ENCODE results near the gene CFAP99. TPM values are rescaled to one million over a fixed set of nuclear protein-coding genes. Genes with fewer than 3 reads are reported as not detected.

The CFAP99 gene
- total RNA-seq, 1 donor from 2014 or later = not detected

GRCh38 chr4:2469192-2469984 lies 50.6 kb downstream of the CFAP99 start:
- no peak for TF ChIP-seq CTCF (IDR thresholded peaks at IDR 0.05)
- no peak for TF ChIP-seq EZH2phosphoT487 (IDR thresholded peaks at IDR 0.05)
- no peak for TF ChIP-seq EZH2 (IDR thresholded peaks at IDR 0.05)
- peak overlapping the region; percentile 78 for H3K27ac ChIP-seq
- Mint-ChIP-seq H3K9me3 (peaks cover 11% of the 10 kb centered on the region), H3K4me1 (peaks cover 25% of the 10 kb centered on the region), H3K27ac (peak overlapping the region; percentile 78), H3K4me3 (peak overlapping the region; percentile 96), H3K36me3 (peaks cover 34% of the 10 kb centered on the region), H3K27me3 (ENCODE audit: insufficient read depth, low read depth) (peaks cover 9% of the 10 kb centered on the region)
- peak overlapping the region; percentile 84 for H3K4me3 ChIP-seq
- H3K9me3 ChIP-seq (ENCODE audit: low read depth) = no peaks in the 10 kb centered on the region
- H4K20me1 ChIP-seq (ENCODE audit: low read depth) = peaks cover 37% of the 10 kb centered on the region
- H3K27me3 ChIP-seq = no peaks in the 10 kb centered on the region
- peaks cover 16% of the 10 kb centered on the region for H3K36me3 ChIP-seq
- peak; percentile 60 for DNase-seq (ENCODE audit: low spot score)
- peak overlapping the region; percentile 99 for H3K4me2 ChIP-seq
- H2AFZ ChIP-seq (replicated peaks) = no peak overlapping the region
- peaks cover 77% of the 10 kb centered on the region for H3K79me2 ChIP-seq (ENCODE audit: low read depth)
- H3K4me1 ChIP-seq = peaks cover 8% of the 10 kb centered on the region
- H3F3A ChIP-seq (ENCODE audit: low read depth) = peaks cover 30% of the 10 kb centered on the region
- H3K9ac ChIP-seq = peak overlapping the region; percentile 88

GRCh38 chr4:2470791-2471190 lies 52.0 kb downstream of the CFAP99 start:
- Mint-ChIP-seq H3K27ac (no peak overlapping the region), H3K4me1 (peaks cover 28% of the 10 kb centered on the region)
- no peak for TF ChIP-seq CTCF (IDR thresholded peaks at IDR 0.05)
- no peak for TF ChIP-seq EZH2phosphoT487 (IDR thresholded peaks at IDR 0.05)
- no peak for TF ChIP-seq EZH2 (IDR thresholded peaks at IDR 0.05)

GRCh38 chr4:2472187-2472586 lies 53.4 kb downstream of the CFAP99 start:
- Mint-ChIP-seq H3K9me3 (peaks cover 14% of the 10 kb centered on the region), H3K27me3 (ENCODE audit: insufficient read depth, low read depth) (peaks cover 6% of the 10 kb centered on the region), H3K36me3 (peaks cover 47% of the 10 kb centered on the region), H3K4me1 (peaks cover 23% of the 10 kb centered on the region), H3K4me3 (no peak overlapping the region), H3K27ac (no peak overlapping the region)
- Histone ChIP-seq H3K79me2 (ENCODE audit: low read depth) (peaks cover 96% of the 10 kb centered on the region), H3K36me3 (peaks cover 16% of the 10 kb centered on the region), H3K4me3 (no peak overlapping the region), H3K4me2 (no peak overlapping the region), H3K27me3 (no peaks in the 10 kb centered on the region), H3K27ac (no peak overlapping the region), H3F3A (ENCODE audit: low read depth) (peaks cover 25% of the 10 kb centered on the region), H4K20me1 (ENCODE audit: low read depth) (peaks cover 60% of the 10 kb centered on the region), H3K9ac (no peak overlapping the region), H3K4me1 (peaks cover 8% of the 10 kb centered on the region), H3K9me3 (ENCODE audit: low read depth) (no peaks in the 10 kb centered on the region), H2AFZ (replicated peaks) (no peak overlapping the region)
- DNase-seq (ENCODE audit: low spot score) = no peak
- TF ChIP-seq EZH2phosphoT487 (IDR thresholded peaks at IDR 0.05) (no peak), EZH2 (IDR thresholded peaks at IDR 0.05) (no peak), CTCF (IDR thresholded peaks at IDR 0.05) (no peak)

More at GRCh38 chr4:2470791-2471190, 52.0 kb downstream of the CFAP99 start:
- peaks cover 46% of the 10 kb centered on the region for H4K20me1 ChIP-seq (ENCODE audit: low read depth)
- H3K4me2 ChIP-seq = peak overlapping the region; percentile 99
- Mint-ChIP-seq H3K9me3 (peaks cover 14% of the 10 kb centered on the region), H3K36me3 (peaks cover 39% of the 10 kb centered on the region), H3K27me3 (ENCODE audit: insufficient read depth, low read depth) (peaks cover 6% of the 10 kb centered on the region), H3K4me3 (peak overlapping the region; percentile 96)
- H3K27me3 ChIP-seq = no peaks in the 10 kb centered on the region
- H3F3A ChIP-seq (ENCODE audit: low read depth) = peaks cover 25% of the 10 kb centered on the region
- H3K9me3 ChIP-seq (ENCODE audit: low read depth) = no peaks in the 10 kb centered on the region
- no peak for DNase-seq (ENCODE audit: low spot score)
- H3K9ac ChIP-seq = peak overlapping the region; percentile 88
- peak overlapping the region; percentile 84 for H3K4me3 ChIP-seq
- peaks cover 91% of the 10 kb centered on the region for H3K79me2 ChIP-seq (ENCODE audit: low read depth)
- H3K27ac ChIP-seq = no peak overlapping the region
- H2AFZ ChIP-seq (replicated peaks) = no peak overlapping the region
- peaks cover 16% of the 10 kb centered on the region for H3K36me3 ChIP-seq
- peaks cover 8% of the 10 kb centered on the region for H3K4me1 ChIP-seq
